ENCODE data around the gene PRMT9. TPM values are rescaled to one million over a fixed set of nuclear protein-coding genes. Genes with fewer than 3 reads are reported as not detected.

The PRMT9 gene
- total and polyA plus RNA-seq, 9 of the 15 experiments (the other 6 are each of a cell fraction or from before 2014, with no cell fraction given), result 3.5 to 15.6 (median 7.2) TPM

DNA sequence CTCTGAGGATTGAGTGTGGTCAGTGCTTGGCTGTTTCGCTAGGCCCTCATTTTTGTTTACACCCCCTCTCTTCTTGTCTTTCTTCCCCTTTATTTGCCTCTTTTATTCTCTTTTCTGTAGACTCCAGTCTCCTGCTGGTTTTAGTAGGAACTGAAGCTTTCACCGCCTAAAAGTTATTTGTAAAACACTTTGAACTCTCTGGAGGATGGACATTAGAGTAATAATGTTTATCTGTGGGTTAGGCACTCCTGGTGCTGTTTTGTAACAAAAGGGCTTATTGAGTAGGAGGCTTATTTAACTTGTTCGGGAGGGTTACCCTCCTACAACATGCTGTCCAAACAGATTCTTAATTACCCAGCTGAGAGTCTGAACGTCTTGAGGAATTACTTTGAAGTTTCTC lies 46.4 kb upstream of the PRMT9 start:
- BruUV-seq (replicated peaks), result no TSS peak
- no peak for ATAC-seq
- FAIRE-seq, result no peak
- Histone ChIP-seq H3K27ac (ENCODE audit: extremely low read depth, low read depth, low read length) (no peak overlapping the region), H4K20me1 (replicated peaks; ENCODE audit: control insufficient read depth, insufficient read depth, low read length) (peaks cover 4% of the 10 kb centered on the region; the same call in 1 of the 2 replicates), H3K9ac (ENCODE audit: insufficient read depth in 1 of 2, low read depth in 2 of 2, low read length in 2 of 2) (no peak overlapping the region), H3K9me3 (replicated peaks; ENCODE audit: control insufficient read depth, insufficient read depth, low read depth, low read length) (no peaks in the 10 kb centered on the region), H3K27me3 (ENCODE audit: control insufficient read depth in 2 of 2, insufficient read depth in 2 of 2, low read length in 2 of 2) (peaks cover 35 to 50% of the 10 kb centered on the region in 2 experiments), H2AFZ (ENCODE audit: low read depth, low read length) (no peak overlapping the region), H3K4me3 (no peak overlapping the region), H3K36me3 (ENCODE audit: control insufficient read depth, insufficient read depth, low read length) (no peaks in the 10 kb centered on the region), H3K4me1 (replicated peaks in 1 of 2; ENCODE audit: control insufficient read depth in 2 of 2, insufficient read depth in 2 of 2, low read length in 2 of 2) (peaks cover 0 to 15% of the 10 kb centered on the region in 2 experiments; a peak in 2 of 5 replicates), H3K9me1 (ENCODE audit: control insufficient read depth, insufficient read depth, low read length) (no peaks in the 10 kb centered on the region), H3K4me2 (ENCODE audit: insufficient read depth, low read length) (no peak overlapping the region), H3K79me2 (ENCODE audit: control insufficient read depth, insufficient read depth, low read length) (no peaks in the 10 kb centered on the region)
- TF ChIP-seq DMBX1 (CRISPR knock-in tag; IDR thresholded peaks at IDR 0.05; ENCODE audit: borderline replicate concordance) (no peak), SRSF3 (IDR thresholded peaks at IDR 0.05; ENCODE audit: insufficient read depth, low read length) (no peak), PYGO2 (tag; IDR thresholded peaks at IDR 0.05) (no peak)
- no peak for DNase-seq (ENCODE audit: extremely low read depth in 1 of 4, low spot score in 3 of 4)
- intact Hi-C loops (cut with micrococcal nuclease), result no loop called here
- in situ Hi-C loops (cut with MboI), result no loop called here
- ChIA-PET POLR2A (no interaction called here), CTCF (ENCODE audit: low intra/inter-chr PET ratio) (no interaction called here)
- WGBS (ENCODE audit: insufficient coverage, low coverage, missing lambda C conversion rate), result 11% methylated on average over 4 of the region's 4 CpGs

- in situ Hi-C loops (cut with MboI), result no loop called here
- peaks cover 22 to 33% of the 10 kb centered on the region in 2 experiments for H3K27me3 ChIP-seq (ENCODE audit: control insufficient read depth in 2 of 2, insufficient read depth in 2 of 2, low read length in 2 of 2)
- no peak overlapping the region for H3K27ac ChIP-seq (ENCODE audit: extremely low read depth, low read depth, low read length)
- H3K9me3 ChIP-seq (replicated peaks; ENCODE audit: control insufficient read depth, insufficient read depth, low read depth, low read length), result no peaks in the 10 kb centered on the region
- H3K9ac ChIP-seq (ENCODE audit: insufficient read depth in 1 of 2, low read depth in 2 of 2, low read length in 2 of 2), result no peak overlapping the region
- WGBS (ENCODE audit: insufficient coverage, low coverage, missing lambda C conversion rate), result 0% methylated on average over 1 of the region's 2 CpGs
- BruUV-seq (replicated peaks), result no TSS peak
- H2AFZ ChIP-seq (ENCODE audit: low read depth, low read length), result no peak overlapping the region
- H3K4me3 ChIP-seq, result no peak overlapping the region
- DNase-seq (ENCODE audit: extremely low read depth in 1 of 4, low spot score in 3 of 4) (no peak), FAIRE-seq (no peak), ATAC-seq (no peak)
- H3K9me1 ChIP-seq (ENCODE audit: control insufficient read depth, insufficient read depth, low read length), result no peaks in the 10 kb centered on the region
- no peaks in the 10 kb centered on the region for H3K36me3 ChIP-seq (ENCODE audit: control insufficient read depth, insufficient read depth, low read length)
- no peak overlapping the region for H3K4me2 ChIP-seq (ENCODE audit: insufficient read depth, low read length)
- POLR2A ChIA-PET, result no interaction called here
- 0 out of 2 replicates have a peak, but pooled peaks cover 4% of the 10 kb centered on the region for H4K20me1 ChIP-seq (replicated peaks; ENCODE audit: control insufficient read depth, insufficient read depth, low read length)
- peaks cover 0 to 12% of the 10 kb centered on the region in 2 experiments; a peak in 2 of 5 replicates for H3K4me1 ChIP-seq (replicated peaks in 1 of 2; ENCODE audit: control insufficient read depth in 2 of 2, insufficient read depth in 2 of 2, low read length in 2 of 2)
- no peaks in the 10 kb centered on the region for H3K79me2 ChIP-seq (ENCODE audit: control insufficient read depth, insufficient read depth, low read length)
- CTCF ChIA-PET (ENCODE audit: low intra/inter-chr PET ratio), result interaction anchor here (0.5 kb wide), 1 partner anchor 281 kb away, joined by 4 read pairs; no protein-coding TSS in a partner anchor
- intact Hi-C loops (cut with micrococcal nuclease), result no loop called here
- TF ChIP-seq NCOR1 (IDR thresholded peaks at IDR 0.05) (no peak), ATF1 (CRISPR knock-in tag; IDR thresholded peaks at IDR 0.05) (no peak), ATF1 (tag; IDR thresholded peaks at IDR 0.05) (no peak), ZNF551 (CRISPR knock-in tag; IDR thresholded peaks at IDR 0.05) (no peak), ZNF140 (CRISPR knock-in tag; IDR thresholded peaks at IDR 0.05) (no peak)
Observed at GRCh38 chr4:147727476-147728028, 43.6 kb upstream of the PRMT9 start.

Measured in K562 (cell line).